CD4-positive, alpha-beta T cell treated with Interleukin-17A for 4 hours (primary cell): Measurements from ENCODE around the gene AP4M1.

Source experiments
- DNase-seq: peaks from one replicate; pipeline ENCODE4 v3.0.0-alpha.2; 2020; ENCODE audit warnings: mixed read lengths

The AP4M1 gene, protein sequence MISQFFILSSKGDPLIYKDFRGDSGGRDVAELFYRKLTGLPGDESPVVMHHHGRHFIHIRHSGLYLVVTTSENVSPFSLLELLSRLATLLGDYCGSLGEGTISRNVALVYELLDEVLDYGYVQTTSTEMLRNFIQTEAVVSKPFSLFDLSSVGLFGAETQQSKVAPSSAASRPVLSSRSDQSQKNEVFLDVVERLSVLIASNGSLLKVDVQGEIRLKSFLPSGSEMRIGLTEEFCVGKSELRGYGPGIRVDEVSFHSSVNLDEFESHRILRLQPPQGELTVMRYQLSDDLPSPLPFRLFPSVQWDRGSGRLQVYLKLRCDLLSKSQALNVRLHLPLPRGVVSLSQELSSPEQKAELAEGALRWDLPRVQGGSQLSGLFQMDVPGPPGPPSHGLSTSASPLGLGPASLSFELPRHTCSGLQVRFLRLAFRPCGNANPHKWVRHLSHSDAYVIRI

DNA sequence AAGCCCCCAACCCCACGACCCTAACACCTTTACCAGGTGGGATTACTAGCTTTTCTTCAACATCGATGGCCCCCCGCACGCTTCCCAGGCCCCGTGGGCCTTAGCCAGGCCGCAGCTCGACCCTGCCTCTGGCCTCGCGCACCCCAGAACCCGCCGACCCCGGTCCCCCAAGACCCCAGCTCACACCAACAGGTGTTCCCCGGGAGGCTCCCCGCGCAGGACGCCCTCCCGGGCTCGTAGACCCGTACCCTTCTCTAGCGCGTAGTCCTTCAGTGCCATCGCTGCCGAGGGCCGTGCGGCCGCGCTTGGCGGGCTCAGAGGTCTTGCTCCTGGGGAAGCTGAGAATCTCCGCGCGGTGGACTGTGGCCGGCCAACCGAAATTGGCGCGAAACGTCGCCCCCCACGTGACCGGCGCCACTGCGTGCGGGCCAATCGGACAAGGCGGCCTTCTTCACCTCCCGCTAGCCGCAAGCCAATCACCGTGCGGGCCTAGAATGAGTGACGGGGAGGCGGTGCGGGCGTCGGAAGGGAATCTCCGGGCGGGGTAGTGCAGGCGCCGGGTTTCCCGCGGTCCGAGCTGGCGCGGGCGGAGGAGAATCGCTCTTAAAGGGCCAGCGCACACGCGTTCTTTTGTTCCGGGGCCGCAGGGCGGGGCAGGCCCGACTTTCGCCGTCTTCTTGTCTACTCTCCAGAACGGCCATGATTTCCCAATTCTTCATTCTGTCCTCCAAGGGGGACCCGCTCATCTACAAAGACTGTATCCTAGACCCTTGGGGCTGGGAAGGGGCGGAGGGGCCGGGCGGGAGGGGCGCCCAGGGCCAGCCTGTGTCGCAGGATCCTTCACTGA, at the start of gene AP4M1, which contains the start of gene MCM7:
Gene AP4M1 (plus strand): TSS at position 628 of the 847 bp plus-strand sequence. CDS start 72 bp downstream, at position 700.
Gene MCM7 (minus strand): TSS at position 382 of the 847 bp plus-strand sequence. CDS start 103 bp downstream, at position 279.
- DNase-seq, result peak; percentile 95

DNA sequence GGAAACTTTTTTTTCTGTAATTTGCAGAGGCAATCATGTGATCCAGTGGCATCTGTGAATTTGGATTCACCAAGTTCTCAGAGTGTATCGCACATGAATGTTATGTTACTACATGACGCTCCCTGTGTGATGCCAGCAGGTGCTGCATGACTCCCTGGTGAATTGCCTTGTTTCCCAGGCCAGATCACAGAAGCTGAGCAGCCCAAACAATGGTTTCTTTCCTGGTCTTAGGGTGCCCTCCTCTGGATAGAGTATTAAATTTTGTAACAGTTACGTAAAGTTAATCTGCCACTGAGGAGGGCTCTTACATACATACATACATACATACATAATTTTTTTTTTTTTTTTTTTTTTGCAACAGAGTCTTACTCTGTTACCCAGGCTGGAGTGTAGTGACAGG, 48.2 kb upstream of the AP4M1 start:
- DNase-seq, result peak; percentile 34

DNA sequence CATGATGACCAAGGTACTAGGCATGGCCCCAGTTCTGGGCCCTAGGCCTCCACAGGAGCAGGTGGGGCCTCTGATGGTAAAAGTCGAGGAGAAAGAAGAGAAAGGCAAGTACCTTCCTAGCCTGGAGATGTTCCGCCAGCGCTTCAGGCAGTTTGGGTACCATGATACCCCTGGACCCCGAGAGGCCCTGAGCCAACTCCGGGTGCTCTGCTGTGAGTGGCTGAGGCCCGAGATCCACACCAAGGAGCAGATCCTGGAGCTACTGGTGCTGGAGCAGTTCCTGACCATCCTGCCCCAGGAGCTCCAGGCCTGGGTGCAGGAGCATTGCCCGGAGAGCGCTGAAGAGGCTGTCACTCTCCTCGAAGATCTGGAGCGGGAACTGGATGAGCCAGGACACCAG, 44.4 kb upstream of the AP4M1 start:
- no peak for DNase-seq

DNA sequence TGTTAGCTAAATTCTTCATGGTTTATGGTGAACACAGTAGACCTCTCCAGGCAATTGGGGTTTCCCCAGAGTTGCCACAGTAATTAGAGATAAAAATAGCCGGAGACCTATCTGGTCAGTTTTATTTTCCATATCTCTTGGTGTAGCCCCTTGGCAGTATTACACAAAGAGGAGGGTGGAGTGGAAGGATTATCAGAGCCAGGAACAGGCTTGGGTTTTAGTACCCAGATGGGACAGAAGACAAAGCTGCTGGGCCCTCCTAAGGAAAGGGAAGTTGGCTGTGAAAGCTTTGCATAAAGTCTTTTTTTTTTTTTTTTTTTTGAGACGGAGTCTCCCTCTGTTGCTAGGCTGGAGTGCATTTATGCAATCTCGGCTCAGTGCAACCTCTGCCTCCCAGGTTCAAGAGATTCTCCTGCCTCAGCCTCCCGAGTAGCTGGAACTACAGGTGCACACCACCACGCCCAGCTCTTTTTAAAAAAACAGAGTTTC, 42.1 kb upstream of the AP4M1 start:
- DNase-seq, result no peak

DNA sequence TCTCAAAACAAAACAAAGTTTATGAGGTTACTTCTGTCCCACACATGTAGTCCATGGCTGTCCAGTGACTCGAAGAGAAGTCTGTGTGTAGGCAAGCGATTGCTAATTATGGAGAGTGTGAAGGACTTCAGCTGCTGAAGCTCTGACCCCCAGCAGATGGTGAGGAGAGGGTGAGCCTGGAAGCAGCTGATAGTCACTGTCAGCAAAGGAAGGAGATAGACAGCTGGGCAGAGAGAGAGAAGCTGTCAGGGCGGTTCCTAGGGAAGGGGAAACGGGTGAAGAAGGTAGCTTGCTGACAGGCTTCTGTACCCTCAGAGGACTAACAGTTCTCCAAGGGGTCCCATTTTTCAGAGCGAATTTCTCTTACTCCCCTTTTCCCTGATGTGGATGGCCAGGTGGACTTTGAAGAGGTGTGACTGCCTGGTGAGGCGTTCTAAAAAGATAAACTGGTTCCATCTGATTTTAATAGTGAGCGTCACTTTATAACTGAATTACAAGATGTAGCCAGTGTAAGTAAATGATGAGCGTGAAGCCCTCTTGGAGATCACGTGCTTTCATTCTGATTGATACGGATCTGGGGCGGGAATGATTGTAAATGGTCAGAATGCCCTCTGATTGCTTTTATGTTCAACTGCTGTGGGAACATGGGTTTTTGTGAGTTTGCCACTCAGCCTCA, 39.8 kb upstream of the AP4M1 start:
- no peak for DNase-seq

GRCh38 chr7:100063376-100063775, 38.1 kb upstream of the AP4M1 start:
- DNase-seq, result no peak

- no peak for DNase-seq
Measured at GRCh38 chr7:100064162-100064561, 37.3 kb upstream of the AP4M1 start.

DNA sequence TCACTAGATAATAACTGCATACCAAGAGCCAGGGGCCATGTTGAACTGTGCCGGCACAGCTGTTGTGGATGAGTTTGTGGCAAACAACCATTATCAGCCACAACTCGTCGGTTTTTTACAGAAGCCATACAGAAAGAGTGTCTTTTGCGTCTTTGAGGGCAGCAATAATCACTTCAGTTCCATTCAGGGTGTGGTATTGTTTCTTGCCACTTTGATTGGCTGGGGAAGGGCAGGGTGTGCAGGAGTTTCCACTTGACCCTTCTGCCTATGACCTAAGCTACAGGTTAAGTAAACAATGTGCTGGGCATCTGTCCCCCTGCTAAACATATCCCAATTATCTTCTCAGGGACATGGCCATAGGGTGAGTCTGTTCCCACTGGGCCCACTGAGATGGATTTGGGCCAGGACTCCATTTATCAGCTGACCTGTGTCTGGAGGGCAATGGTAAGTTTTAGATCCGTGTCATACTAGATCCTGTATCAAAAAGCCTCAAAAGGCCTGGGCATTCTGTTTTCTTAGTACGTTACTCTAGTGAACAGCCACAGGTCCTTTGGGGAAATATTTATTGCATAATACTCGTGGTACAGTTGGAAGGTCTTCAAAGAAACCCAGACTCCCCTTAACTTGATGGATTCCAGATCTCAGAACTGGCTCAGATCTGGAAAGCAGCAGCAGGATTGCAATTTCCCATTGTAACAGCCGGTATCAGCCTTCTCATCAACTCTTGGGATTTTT, 35.8 kb upstream of the AP4M1 start:
- DNase-seq, result no peak

DNA sequence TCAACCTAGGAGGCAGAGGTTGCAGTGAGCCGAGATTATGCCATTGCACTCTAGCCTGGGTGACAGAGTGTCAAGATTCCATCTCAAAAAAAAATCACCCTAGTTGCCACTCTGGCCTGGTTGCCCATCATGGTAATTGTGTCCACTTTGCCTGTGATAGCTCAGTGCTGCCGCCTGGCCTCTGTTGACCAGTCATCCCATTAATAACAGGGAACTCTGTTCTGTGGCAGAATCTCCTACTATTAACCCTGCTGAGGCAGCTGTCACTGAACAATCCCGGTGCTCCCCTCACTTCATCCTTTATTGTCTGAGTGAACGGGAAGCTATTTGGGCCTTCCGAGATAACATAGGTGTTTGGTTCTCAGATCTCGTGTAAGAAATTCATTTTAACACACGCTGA, 34.5 kb upstream of the AP4M1 start:
- DNase-seq, result no peak

DNA sequence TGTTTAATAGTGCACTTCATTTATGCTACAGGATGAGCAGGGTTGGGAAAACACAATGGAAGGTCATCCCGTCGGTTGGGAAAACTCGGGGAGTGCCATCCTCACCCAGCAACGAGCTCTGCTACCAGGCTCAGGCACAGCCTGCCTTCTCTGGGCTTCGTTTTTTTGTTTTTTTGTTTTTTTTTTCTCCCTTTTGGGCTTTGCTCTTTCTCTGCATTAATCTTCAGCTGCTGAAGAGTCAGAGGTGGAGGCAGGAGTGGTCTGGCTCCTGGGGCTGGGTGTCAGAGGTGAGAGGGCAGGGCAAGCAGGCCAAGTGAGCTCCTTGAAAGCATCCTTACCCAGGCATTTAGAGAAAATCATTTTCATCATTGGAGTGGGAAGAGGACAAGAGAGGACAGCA, 31.5 kb upstream of the AP4M1 start:
- no peak for DNase-seq

DNA sequence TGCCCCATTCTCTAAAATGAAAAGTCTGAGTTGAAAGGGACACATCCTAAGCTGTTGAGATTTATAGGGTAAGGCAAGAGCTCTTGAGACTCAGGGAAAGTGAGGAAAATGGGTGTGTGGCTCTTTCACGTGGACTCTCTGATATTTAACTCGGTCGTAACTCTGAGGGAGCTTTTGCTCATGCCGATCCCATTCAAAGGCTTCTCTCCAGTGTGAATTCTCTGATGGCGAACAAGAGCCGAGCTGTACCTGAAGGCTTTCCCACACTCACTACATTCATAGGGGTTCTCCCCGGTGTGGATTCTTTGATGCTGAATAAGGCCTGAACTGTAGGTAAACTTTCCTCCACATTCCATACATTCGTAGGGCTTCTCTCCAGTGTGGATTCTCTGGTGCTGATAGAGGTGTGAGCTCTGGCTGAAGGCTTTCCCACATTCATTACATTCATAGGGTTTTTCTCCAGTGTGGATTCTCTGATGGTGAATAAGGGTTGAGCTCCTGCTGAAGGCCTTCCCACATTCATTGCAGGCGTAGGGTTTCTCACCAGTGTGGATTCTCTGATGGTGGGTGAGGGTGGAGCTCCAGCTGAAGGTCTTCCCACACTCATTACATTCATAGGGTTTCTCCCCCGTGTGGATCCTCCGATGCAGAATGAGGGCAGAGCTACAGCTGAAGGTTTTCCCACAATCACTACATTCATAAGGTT, 30.3 kb upstream of the AP4M1 start:
- DNase-seq, result no peak

DNA sequence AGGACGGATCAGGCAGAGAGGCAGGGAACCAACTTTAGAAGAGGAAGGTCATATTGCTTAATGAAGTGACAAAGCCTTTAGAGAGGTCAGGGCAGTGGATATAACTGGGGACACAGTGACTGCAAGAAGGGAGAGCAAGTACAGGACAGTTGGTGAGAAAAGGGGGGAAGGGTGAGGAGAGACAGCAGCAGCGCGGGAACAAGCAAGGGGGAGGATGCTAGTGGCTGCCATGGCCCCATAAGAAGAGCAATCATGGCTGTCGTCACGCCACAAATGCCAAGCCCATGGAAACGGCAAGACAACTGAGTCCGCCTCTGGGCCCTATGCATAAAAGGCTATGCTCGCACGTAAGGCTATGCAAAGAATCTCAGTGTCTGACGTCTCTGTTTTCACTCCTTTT, 29.0 kb upstream of the AP4M1 start:
- DNase-seq, result no peak

GRCh38 chr7:100074841-100075240, 26.6 kb upstream of the AP4M1 start:
- no peak for DNase-seq

GRCh38 chr7:100075418-100075817, 26.0 kb upstream of the AP4M1 start:
- no peak for DNase-seq

GRCh38 chr7:100077205-100077604, 24.2 kb upstream of the AP4M1 start:
- DNase-seq, result no peak

- no peak for DNase-seq
Measured at GRCh38 chr7:100079024-100079560, 22.4 kb upstream of the AP4M1 start.

DNA sequence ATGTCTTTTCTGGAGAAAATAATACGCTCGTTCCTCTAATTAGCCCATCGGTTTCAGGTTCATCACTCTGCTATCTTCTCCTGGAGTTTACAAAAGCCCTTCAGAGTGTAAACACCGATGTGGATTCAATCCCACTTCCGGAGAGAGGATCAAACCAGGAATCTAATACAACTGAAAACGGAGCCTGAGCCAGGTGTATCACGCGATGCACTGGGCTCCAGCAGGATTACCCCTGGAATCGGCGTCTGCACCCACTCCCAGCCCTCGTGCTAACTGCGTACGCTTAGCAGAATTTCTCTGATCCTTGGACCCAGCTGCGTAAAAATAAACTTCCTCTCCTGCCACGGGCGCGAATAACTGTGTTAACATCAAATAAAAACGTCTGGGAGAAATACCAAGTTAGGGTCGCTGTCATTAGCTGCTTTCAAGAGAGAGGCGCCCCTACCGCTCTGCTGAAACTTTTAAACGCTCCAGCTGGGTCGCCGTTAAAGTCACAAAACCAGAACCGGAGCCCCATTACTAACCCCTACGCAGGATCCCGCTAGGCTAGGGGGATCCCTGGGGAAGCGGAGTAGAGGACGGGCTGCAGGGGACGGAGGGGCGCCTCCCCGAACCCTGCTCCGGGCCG, 20.4 kb upstream of the AP4M1 start:
- no peak for DNase-seq

DNA sequence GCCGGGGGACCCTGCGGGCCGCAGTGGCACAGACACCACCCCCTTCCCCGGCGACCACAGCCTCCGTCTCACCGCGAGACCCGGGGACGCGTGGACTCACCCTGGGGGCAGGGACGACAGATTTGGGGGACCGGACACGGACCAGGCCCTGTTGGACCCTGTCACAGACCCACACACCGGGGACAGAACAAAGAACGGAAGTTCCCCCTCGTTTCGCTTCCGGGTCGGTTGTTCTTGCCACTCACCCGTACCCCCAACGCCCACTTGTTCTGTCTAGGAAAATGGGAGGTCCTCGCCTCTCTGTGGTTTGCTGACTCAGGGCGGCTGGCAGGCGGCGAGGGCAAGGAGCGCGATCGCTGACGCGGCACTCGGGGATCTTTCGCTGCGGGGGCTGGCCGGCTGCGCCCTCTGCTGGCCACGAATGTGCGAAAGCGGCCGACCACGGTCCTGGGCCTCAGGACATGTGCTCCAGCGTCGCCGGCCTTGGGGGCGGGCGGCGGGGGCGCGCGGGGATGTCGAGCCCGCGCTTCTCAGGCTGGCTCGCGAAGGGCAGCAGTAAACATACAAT, 19.8 kb upstream of the AP4M1 start, which contains the start of gene ZNF3:
Gene ZNF3 (minus strand): TSS at position 189 of the 568 bp plus-strand sequence. CDS start 4,366 bp downstream, outside the sequence.
- peak; percentile 96 for DNase-seq

DNA sequence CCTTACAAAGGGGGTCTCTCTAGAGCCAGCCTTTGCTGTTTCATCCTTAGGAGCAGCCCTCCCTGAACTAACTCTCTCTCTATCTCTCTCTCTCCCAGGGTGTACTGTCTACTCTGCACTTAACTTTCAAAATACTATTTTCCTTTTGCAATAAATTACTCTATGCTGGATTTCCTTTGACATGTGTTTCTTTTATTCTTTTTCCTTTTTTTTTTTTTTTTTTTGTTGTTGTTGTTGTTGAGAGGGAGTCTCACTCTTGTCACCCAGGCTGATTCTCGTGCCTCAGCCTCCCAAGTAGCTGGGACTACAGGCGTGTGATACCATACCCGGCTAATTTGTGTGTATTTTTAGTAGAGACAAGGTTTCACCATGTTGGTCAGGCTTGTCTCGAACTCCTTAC, 18.5 kb upstream of the AP4M1 start:
- no peak for DNase-seq

- DNase-seq, result no peak
Measured at GRCh38 chr7:100085515-100085914, 15.9 kb upstream of the AP4M1 start.
